GM18951 (cell line): Measurements from ENCODE around the gene IQCN.
"Not testable (repeated sequence)": the region's sequence is repeated elsewhere in the genome, so short reads cannot be mapped to it uniquely, and the experiment has no call there.

ENCODE experiments used
- POLR2A ChIP-seq: IDR thresholded peaks from 4 replicates; pipeline ENCODE4 v1.6.1; 2011; ENCODE audit warnings: mild to moderate bottlenecking; ENCODE audit not compliant: insufficient read length, insufficient read depth; ENCODE audit errors: extremely low read depth
- in situ Hi-C: fragments of 300-500 bp; cut with MboI; formaldehyde crosslinking; loops from one replicate; pipeline ENCODE4 v1.12.0; 2022; ENCODE audit warnings: low sequenced_read_pairs, mixed read lengths, inconsistent platforms; ENCODE audit not compliant: unreplicated experiment

Gene IQCN

GRCh38 chr19:18223860-18224524 lies 50.3 kb downstream of the IQCN start:
- in situ Hi-C loops: no loop called here
- no peak for TF ChIP-seq POLR2A

GRCh38 chr19:18221815-18222725 lies 52.2 kb downstream of the IQCN start:
- TF ChIP-seq POLR2A: no peak
- in situ Hi-C loops: no loop called here

- in situ Hi-C loops: no loop called here
- no peak for TF ChIP-seq POLR2A
These were observed 53.5 kb downstream of the IQCN start for GRCh38 chr19:18220632-18221275.

DNA sequence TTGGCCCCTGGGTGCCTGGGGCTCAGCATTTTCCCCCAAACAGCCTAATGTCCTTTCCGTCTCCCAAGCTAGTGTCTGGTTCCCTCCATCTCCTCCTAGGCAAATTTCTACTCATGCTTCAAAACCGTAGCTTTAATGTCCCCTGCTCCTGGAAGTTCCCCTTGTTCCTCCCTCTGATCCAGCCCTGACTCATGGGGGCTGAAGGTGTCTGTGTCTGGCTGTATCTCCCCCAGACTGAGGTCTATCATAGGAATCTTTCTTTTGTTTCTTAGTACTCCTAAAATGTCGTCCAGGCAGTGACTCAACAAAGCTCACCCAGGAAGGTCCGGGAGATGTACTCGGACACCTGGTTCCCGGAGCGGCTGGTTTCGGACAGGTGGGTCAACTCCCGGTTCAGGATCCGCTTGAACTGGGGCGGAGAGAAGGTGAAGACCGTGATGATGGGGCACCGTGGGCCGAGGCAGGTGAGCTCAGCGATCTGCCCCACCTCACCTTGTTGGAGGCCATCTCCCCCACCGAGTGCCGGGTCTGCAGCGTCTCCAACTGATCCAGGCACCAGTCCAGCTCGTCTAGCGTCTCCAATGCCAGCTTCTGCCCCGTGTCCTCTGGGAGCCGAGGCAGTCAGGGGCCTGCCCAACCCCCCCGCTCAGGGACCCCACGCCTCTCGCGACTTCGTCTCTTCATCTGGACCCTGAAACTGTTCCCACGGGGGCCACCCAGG lies 54.2 kb downstream of the IQCN start:
- TF ChIP-seq POLR2A: no peak
- in situ Hi-C loops: no loop called here

- TF ChIP-seq POLR2A: no peak
- in situ Hi-C loops: no loop called here
These were observed 55.7 kb downstream of the IQCN start for GRCh38 chr19:18218600-18218999.

DNA sequence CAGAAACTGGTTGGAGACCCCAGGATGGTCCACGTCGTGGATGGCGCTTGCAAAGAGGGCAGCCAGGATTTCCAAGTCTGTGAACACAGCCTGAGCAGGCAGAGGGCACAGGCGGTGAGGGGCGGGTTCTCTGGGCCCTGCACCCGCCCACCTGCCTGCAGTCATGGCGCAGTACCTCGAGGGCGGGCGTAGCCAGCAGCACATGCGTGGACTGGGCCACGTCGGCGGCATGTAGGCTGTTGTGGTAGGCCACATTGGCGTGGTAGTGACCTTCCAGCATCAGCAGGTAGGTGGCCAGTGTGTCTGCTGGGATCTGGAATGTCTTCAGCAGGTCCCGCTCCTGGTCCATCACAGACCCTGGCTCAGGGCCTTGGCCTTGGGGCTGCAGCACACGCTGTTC lies 56.1 kb downstream of the IQCN start:
- in situ Hi-C loops: no loop called here
- TF ChIP-seq POLR2A: no peak

DNA sequence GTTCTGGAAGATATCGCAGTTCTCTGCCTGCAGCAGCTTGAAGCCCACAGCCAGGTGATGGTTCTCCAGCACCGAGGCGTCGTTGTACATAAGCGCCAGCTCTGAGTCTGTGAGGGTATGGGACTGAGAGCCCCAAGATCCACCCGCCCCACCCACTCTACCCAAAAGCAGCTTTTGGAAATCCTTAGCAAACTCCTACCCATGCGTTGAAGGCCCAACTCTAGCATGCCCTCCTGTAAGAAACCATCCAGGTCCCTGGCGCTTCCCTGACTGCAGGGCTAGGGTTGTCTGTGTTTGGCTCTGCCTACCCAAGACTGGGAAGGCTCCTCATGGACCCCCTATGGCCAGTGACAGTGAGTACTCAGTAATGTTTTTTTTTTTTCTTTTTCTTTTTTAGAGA lies 57.5 kb downstream of the IQCN start:
- in situ Hi-C loops: no loop called here

GRCh38 chr19:18214779-18215433 lies 59.3 kb downstream of the IQCN start:
- in situ Hi-C loops: no loop called here
- TF ChIP-seq POLR2A: no peak

More for the DNA sequence above, 57.5 kb downstream of the IQCN start:
- TF ChIP-seq POLR2A: no peak

GRCh38 chr19:18211683-18212082 lies 62.6 kb downstream of the IQCN start:
- no peak for TF ChIP-seq POLR2A
- in situ Hi-C loops: no loop called here

DNA sequence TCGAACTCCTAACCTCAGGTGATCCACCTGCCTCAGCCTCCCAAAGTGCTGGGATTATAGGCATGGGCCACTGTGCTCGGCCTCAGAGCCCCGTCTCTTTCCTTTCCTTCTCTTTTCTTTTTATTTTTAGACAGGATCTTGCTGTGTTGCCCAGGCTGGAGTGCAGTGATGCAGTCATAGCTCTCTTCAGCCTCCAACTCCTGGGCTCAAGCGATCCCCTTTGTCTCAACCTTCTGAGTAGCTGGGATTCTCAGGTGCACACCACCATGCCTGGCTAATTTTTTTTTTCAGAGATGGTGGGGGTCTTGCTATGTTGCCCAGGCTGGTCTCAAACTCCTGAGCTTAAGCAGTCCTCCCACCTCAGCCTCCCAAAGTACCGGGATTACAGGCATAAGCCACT lies 64.3 kb downstream of the IQCN start:
- in situ Hi-C loops: not testable (repeated sequence)

GRCh38 chr19:18208098-18208951 lies 65.9 kb downstream of the IQCN start:
- no peak for TF ChIP-seq POLR2A
- in situ Hi-C loops: no loop called here
